ES-I3 (cell line): ENCODE data around the gene FRRS1L.
"Not testable (repeated sequence)": the region's sequence is repeated elsewhere in the genome, so short reads cannot be mapped to it uniquely, and the experiment has no call there.

Experiments used
- H3K36me3 ChIP-seq: 2 replicates; pipeline ENCODE4 v1.6.1; 2013; ENCODE audit warnings: mild to moderate bottlenecking, low read length, control low read depth, moderate library complexity; ENCODE audit not compliant: insufficient read depth
- H3K4me1 ChIP-seq: 2 replicates; pipeline ENCODE4 v1.6.1; 2013; ENCODE audit warnings: mild to moderate bottlenecking, control low read depth, low read length; ENCODE audit not compliant: insufficient read depth
- H3K9ac ChIP-seq: 2 replicates; pipeline ENCODE4 v1.6.1; 2013; ENCODE audit warnings: low read depth, mild to moderate bottlenecking, low read length, moderate library complexity
- H3K9me3 ChIP-seq: 2 replicates; pipeline ENCODE4 v1.6.1; 2013; ENCODE audit warnings: mild to moderate bottlenecking, low read length, moderate library complexity; ENCODE audit not compliant: control insufficient read depth, insufficient read depth

Gene FRRS1L

DNA sequence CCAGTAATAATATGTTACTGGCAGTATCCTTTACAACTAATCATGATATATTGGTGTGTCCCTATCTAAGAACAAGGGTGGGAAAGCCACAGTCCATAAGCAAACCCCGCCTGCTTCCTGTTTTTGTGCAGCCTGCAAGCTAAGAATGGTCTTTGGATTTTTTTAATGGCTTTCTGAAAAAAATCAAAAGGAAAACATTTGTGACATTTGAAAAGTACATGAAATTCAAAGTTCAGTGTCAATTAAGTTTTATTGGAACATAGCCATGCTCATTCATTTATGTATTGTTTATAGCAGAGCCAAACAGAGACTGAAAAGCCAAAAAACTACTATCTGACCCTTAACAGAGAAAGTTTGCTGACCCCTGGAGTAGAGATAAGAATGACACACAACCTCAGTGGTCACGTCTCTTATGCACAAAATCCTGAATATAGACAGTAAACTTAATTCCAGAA lies 34.5 kb downstream of the FRRS1L start:
- Histone ChIP-seq H3K36me3 (no peaks in the 10 kb centered on the region), H3K9ac (no peak overlapping the region), H3K4me1 (no peaks in the 10 kb centered on the region), H3K9me3 (no peaks in the 10 kb centered on the region)

DNA sequence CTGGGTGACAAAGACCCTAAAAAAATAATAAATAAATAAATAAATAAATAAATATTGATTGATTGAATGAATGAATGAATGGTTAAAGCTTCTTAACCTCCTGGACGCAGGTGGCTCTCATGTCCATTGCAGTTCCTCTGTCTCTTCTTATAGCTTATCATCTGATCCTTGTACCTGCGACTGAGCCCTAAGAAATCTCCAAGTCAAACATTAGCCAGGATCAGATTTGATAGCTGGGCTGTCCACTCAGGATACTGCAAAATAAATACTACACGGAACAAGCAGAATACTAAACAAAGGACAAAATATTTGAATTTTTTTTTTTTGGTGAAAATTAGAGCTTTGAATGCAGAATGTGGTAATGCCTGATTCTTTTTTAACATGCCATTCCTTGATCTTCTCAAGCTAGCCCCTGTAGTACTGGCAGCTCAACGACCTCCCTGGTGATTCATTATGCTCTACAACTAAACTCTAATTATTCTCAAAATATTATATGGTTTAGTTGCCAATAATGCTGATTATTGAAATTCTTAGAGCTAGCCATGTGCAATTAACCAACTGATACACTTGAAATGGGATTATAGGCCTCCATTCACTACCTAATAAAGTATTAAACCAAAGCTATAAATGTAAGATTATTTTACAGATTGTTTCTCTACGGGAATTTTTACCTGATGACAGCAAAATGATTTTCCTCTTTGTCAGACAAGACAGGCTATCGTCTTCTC lies 37.4 kb downstream of the FRRS1L start:
- no peaks in the 10 kb centered on the region for H3K36me3 ChIP-seq
- H3K9ac ChIP-seq: no peak overlapping the region
- no peaks in the 10 kb centered on the region for H3K9me3 ChIP-seq
- no peaks in the 10 kb centered on the region for H3K4me1 ChIP-seq

DNA sequence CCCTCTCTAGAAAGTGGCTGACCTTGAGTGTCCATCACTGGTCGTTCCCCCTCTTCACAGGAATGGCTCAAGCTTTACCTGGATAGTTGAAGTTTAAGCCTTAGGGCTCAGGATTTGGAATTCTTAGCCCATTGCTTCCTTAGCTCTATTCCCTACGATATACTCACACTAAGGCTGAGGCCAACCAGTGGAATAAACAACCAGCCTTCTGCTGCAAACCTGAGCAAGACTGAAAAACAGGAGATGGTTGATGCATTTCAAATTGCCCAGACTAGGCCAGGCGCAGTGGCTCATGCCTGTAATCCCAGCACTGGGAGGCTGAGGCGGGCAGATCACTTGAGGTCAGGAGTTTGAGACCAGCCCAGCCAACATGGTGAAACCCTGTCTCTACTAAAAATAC lies 40.4 kb downstream of the FRRS1L start:
- H3K9ac ChIP-seq, H3K9me3 ChIP-seq, H3K36me3 ChIP-seq, H3K4me1 ChIP-seq: not testable (repeated sequence)

DNA sequence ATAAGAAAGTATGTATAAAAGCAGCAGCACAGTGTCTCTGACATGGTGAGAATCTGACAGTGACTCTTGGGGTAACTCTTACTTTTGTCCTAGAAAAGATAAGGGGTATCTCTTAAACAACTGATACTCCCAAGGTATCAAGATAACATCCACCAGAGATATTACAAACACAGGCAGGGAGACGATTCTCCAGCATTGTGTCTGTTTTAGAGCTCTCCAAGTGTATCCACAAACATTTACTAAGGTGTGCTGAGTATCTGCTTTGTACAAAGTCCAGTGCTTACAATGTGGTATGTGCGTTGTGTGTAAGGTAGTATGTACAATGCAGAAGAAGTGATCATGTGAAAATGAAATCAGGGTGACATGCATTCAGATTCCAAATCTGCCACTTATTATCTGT lies 42.9 kb downstream of the FRRS1L start:
- H3K36me3 ChIP-seq: no peaks in the 10 kb centered on the region
- H3K9ac ChIP-seq: no peak overlapping the region
- H3K9me3 ChIP-seq: no peaks in the 10 kb centered on the region
- peaks cover 15% of the 10 kb centered on the region for H3K4me1 ChIP-seq

DNA sequence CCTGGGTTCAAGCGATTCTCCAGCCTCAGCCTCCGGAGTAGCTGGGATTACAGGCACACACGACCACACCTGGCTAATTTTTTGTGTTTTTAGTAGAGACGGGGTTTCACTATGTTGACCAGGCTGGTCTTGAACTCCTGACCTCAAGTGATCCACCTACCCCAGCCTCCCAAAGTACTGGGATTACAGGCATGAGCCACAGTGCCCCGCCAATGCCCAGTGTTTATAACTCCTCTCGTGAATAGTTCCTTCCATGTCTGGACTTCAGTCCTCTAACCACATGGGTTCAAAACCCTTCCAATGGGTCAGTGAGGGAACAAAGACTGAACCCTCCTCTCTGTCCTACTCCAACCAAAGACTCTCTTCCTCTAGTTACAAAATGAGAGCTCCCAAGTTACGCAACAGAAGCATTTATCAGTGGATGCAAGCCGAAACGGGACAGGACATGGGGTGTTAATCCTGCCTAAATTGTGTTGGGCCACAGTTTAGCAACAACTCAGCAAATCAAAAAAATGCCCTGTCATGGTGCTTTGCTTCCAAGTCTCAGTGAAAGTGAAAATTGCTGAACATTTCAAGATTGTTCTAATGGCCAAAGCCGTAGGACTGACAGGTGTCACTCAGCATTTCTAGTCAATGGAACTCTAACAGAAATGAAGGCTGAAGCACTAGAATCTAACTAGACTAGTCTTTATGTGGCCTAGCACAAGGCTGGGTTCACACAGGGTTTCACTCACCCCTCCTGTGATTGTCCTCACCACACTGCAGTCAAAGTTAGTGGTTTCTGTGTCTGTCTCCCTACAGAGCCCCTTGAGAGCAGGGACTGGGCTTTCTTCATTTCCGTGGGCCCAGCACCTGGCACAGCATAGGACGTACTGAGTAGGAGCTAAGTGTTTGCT lies 44.1 kb downstream of the FRRS1L start:
- H3K36me3 ChIP-seq: no peaks in the 10 kb centered on the region
- H3K9me3 ChIP-seq: no peaks in the 10 kb centered on the region
- peaks cover 17% of the 10 kb centered on the region for H3K4me1 ChIP-seq
- no peak overlapping the region for H3K9ac ChIP-seq

DNA sequence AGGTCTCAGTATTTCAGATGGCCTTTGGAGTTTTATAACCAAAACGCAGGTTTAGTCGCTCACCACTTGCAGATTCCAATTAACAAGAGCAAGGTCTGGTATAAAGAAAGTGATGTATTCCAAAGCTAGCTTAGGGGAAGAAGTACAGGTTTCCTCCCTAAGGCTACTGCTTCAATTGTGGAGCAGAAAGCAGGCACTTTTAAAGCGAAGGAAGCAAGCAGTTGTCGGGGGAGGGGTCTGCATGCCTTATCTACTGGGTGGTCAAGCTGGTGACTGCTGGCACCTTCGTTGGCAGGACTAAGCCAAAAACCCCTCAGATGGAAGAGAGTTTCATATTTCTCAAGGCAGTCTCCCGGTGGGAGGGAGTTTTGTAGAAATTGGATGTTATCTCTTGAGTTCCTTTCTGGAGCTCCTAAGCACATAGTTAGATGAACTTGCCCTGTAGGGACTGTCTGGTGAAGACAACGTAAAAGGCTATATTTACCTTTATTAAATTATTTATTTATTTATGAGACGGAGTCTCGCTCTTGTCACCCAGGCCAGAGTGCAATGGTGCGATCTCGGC lies 45.7 kb downstream of the FRRS1L start:
- peaks cover 20% of the 10 kb centered on the region for H3K4me1 ChIP-seq
- no peak overlapping the region for H3K9ac ChIP-seq
- no peaks in the 10 kb centered on the region for H3K9me3 ChIP-seq
- no peaks in the 10 kb centered on the region for H3K36me3 ChIP-seq

DNA sequence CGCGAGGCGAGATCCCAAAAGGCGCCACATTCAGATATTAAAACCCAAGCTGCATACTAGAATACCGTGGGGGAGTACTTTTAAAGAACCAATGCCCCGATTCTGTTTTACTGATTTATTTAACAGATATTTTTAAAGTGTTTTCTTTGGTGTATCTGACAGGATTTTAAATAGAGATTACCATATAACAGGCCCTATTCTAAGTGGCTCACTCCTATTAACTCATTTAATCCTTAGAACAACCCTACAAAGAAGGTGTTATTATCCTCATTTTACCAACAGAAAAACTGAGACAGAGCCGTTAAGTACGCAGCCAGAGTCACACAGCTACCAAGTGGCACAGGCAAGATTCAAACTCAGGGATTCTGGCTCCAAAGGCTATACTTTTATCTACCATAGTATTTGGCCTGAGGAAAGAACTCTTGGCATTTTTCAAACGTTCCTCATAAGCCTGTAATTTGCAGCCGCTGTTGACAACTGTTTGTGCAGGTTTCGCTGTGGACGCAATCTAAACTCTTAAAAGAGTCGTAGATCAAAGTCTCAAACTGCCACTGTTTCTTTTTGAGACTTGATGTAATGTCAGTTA lies 46.8 kb downstream of the FRRS1L start:
- Histone ChIP-seq H3K9ac (peak overlapping the region; percentile 54), H3K36me3 (no peaks in the 10 kb centered on the region), H3K4me1 (peaks cover 20% of the 10 kb centered on the region), H3K9me3 (no peaks in the 10 kb centered on the region)

DNA sequence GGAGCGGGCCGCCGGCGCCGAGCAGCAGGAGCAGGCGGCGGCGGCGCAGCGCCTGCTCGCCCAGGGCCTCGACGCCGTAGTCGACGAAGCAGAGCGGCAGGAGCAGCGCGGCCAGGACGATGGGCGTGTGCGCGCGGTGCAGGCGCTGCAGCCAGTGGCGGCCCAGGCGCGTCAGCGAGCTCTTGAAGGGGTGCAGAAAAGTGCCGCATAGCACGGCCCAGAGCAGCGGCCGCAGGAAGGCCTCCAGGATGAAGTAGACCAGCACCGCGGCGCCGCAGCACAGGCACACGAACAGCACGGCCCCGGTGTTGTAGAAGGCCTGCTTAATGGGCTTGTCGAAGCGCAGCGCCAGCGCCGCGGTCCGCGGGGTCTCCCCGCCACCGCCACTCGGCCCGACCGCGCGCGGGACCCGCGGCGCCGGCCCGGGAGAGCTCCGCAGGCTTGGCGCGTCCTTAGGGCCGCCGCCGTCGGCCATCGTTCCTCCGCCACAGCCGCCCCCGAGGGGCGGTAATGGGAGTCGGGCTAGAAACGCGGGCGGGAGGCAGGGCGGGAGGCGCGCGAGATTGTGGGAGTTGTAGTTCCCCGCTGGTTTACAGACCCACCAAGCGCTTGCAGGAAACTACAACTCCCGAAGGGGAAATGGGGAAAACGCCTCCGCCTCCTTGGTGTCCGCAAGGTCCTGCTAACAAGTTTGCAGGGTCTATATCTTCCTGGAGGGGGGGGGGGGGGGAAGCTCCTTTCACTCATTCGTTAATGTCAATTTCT lies 47.4 kb downstream of the FRRS1L start, which contains the start of gene TMEM245:
TSS of gene TMEM245 (minus strand) at position 509 of the 765 bp plus-strand sequence. CDS start at position 475, 34 bp downstream.
- Histone ChIP-seq H3K9ac (peak within 1 kb of the TSS; percentile 89), H3K9me3 (no peaks in the 10 kb centered on the region), H3K4me1 (peaks cover 20% of the 10 kb centered on the region), H3K36me3 (no peaks in the 10 kb centered on the region)

DNA sequence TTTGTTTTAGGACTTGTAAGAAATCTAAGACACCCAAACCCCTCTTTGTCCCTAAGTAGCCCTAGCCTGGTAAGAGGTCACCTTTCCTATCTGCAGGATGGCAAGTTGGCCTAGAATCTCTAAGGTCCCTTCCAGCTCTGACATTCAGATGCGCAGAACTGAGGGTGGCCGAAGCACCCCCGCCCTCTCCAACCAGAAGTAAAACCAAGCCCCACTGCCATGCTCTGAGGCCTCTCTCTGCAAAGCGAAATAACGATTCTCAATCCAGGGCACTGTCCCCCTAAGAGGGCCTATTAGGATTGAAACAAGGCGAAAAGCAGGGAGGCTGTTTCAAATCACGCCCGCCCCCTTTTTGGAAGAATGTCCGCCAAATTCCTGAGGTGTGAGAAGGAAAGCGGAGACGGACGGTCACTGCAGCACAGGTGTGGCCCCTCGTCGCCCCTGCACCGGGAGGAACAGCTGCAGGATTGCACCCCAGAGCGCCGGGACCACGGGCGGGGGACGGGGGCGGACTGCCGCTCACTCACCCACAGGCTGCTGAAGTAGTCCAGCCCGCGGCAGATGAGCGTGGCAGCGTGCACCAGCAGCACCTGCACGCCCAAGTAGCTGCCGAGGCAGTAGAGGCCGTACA lies 48.1 kb downstream of the FRRS1L start:
- Histone ChIP-seq H3K36me3 (no peaks in the 10 kb centered on the region), H3K9ac (peak overlapping the region; percentile 89), H3K4me1 (peaks cover 20% of the 10 kb centered on the region), H3K9me3 (no peaks in the 10 kb centered on the region)

DNA sequence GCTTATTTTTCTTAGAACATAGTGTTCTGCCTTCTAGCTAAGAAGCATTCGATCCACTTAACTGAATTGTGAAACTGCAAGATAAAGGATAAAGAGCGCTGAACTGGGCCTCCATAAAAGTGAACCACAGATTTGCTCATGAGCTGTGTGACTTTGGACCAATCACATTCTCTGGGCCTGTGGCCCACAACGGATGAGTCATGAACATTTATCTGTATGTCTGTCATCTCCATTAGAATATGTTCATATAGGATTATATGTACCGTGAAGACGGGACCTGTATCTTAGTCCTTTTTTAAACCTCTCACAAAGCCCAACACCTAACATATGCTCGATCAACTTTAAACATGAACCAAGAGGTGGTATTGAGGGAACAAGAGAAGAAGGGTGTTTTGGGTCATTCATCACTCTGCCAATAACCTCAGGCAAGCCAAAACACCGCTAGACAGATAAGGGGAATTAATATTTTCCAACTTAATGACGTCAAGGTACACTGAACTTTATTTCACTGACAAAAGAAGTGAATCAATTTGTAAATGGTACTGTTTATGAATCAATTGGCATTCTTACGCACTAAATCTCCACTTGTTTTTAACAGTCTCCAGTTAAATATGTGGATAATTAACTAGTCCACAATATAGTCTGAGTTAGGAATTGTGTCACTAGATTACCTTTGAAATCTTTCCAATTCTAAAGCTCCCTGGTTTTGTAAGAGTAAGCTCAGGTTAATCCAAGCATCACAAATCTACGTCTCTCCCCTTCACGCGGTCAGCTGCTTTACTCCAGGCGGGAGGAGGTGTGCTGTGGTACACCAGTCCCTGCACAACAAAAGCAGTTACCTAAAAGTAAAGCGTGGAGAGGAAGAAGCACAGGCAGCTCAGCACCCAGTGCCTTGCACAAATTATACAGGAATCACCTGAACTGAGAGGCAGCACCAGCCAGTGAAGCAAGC lies 48.9 kb downstream of the FRRS1L start:
- H3K9me3 ChIP-seq: no peaks in the 10 kb centered on the region
- peaks cover 20% of the 10 kb centered on the region for H3K4me1 ChIP-seq
- H3K36me3 ChIP-seq: no peaks in the 10 kb centered on the region
- H3K9ac ChIP-seq: peak overlapping the region; percentile 89

DNA sequence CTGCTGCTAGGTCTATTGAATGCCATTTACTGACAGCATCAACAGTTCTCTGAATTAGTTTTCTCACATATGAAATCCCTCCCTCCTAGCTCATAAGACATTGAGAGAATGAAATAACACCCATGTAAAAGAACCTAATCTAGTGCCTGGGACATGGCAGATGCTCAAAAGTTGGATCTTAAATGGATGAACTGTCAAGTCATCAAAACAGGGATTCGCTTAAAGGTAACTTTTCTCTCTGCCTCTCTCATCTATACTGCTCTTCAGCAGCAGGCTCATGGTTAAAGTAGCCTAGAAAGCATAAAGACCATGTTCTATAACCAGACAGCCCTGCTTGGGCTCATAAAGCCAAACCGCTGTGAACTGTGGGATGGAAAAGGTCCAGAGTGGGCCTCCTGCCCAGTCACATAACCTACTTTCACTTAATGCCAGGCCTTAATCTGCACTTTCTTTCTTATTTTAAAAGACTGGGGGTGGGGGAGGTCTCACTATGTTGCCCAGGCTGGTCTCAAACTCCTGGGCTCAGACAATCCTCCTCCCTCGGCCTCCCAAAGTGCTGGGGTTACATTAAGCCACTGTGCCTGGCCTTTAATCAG lies 51.0 kb downstream of the FRRS1L start:
- H3K36me3 ChIP-seq: no peaks in the 10 kb centered on the region
- no peak overlapping the region for H3K9ac ChIP-seq
- H3K9me3 ChIP-seq: no peaks in the 10 kb centered on the region
- peaks cover 14% of the 10 kb centered on the region for H3K4me1 ChIP-seq

DNA sequence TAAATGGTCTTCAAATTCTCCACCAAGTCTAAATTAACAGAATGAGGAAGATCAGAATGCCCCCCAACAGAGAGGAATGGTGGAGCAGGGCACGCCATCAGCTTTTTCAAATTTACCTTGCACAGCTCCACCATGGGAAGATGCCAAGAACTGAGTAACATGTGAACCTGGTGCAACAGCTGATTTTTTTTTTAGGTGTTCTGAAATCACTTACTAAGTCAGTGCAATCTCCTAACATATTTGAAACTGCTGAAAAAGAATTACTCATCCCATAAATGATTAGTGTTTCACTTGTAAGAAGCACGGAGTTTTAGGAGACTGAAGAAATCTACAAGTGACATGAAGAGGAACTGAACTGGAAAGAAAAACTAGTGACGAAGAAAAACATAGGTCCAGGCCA lies 52.4 kb downstream of the FRRS1L start:
- Histone ChIP-seq H3K4me1 (peaks cover 9% of the 10 kb centered on the region), H3K9ac (no peak overlapping the region)

More for the DNA sequence above, 52.4 kb downstream of the FRRS1L start:
- no peaks in the 10 kb centered on the region for H3K36me3 ChIP-seq
- no peaks in the 10 kb centered on the region for H3K9me3 ChIP-seq
